K562 (cell line): Measurements from ENCODE around the gene RIT1. TPM values are rescaled to one million over a fixed set of nuclear protein-coding genes. Genes with fewer than 3 reads are reported as not detected.

Experiments used
- ATAC-seq: fragments of 200-7000 bp; cut with Tn5 transposase; 3 replicates; pipeline ENCODE4 v1.9.1; 2020; ENCODE audit warnings: moderate library complexity
- BruUV-seq: library from RNA; stranded (reverse); fragments of 400-500 nt; replicated peaks from 2 replicates; lab custom pipeline; 2021; lab: Mats Ljungman, UMichigan
- CTCF ChIA-PET: fragments of 300-600 bp; formaldehyde crosslinking; extraction: SDS; loops from one replicate; lab custom pipeline; 2021; ENCODE audit warnings: low intra/inter-chr PET ratio; lab: Yijun Ruan, JAX
- POLR2A ChIA-PET: fragments of 300-600, 350-650 bp; sonication (Branson Sonifier 250); formaldehyde crosslinking; extraction: SDS; loops from one replicate; lab custom pipeline; 2021; ENCODE audit warnings: antibody characterized with exemption, inconsistent platforms; lab: Yijun Ruan, JAX
- DNase-seq, 4 experiments: peaks; one replicate each; pipeline versions ENCODE4 v3.0.0 to v3.0.0-alpha.2; 2011 to 2018; ENCODE audit warnings: low spot score in 3 of 4, mixed read lengths in 3 of 4; ENCODE audit errors: extremely low read depth in 1 of 4
- FAIRE-seq: peaks from 2 replicates; lab custom pipeline; 2011; peaks lifted over from hg19 to GRCh38; lab: Jason Lieb, UNC
- H2AFZ ChIP-seq: 2 replicates; pipeline ENCODE4 v1.6.0; 2011; ENCODE audit warnings: low read depth, low read length, control low read depth, inconsistent platforms
- H3K27ac ChIP-seq: fragments of 200-600 bp; 3 replicates; pipeline ENCODE4 v1.8.0; 2011; ENCODE audit warnings: low read depth, mild to moderate bottlenecking, control low read depth, inconsistent platforms, low read length, moderate library complexity, mixed read lengths; ENCODE audit errors: extremely low read depth
- H3K27me3 ChIP-seq, 2 experiments: fragments of 300-600 bp in 1 of 2; 2 replicates in 1 of 2; 3 replicates in 1 of 2; pipeline versions ENCODE4 v1.6.0 to v1.8.0; 2011; ENCODE audit warnings: inconsistent platforms in 2 of 2, low read length in 2 of 2, mild to moderate bottlenecking in 1 of 2, mixed read lengths in 1 of 2, moderate library complexity in 1 of 2; ENCODE audit not compliant: control insufficient read depth in 2 of 2, insufficient read depth in 2 of 2
- H3K36me3 ChIP-seq: fragments of 300-600 bp; 3 replicates; pipeline ENCODE4 v1.8.0; 2011; ENCODE audit warnings: mild to moderate bottlenecking, low read length, inconsistent platforms; ENCODE audit not compliant: control insufficient read depth, insufficient read depth
- H3K4me1 ChIP-seq, 2 experiments: fragments of 200-600 bp in 1 of 2; replicated peaks in 1 of 2; 2 replicates in 1 of 2; 3 replicates in 1 of 2; pipeline versions ENCODE4 v1.5.1 to v1.8.0; 2011; ENCODE audit warnings: inconsistent platforms in 2 of 2, low read length in 2 of 2, mild to moderate bottlenecking in 1 of 2, mixed read lengths in 1 of 2, moderate library complexity in 1 of 2; ENCODE audit not compliant: control insufficient read depth in 2 of 2, insufficient read depth in 2 of 2
- H3K4me2 ChIP-seq: 2 replicates; pipeline ENCODE4 v1.6.1; 2011; ENCODE audit warnings: low read length, control low read depth, inconsistent platforms, mixed read lengths; ENCODE audit not compliant: insufficient read depth
- H3K4me3 ChIP-seq: fragments of 200-600 bp; sonication (generic), shearing (Covaris generic); 2 replicates; pipeline ENCODE4 v1.5.1; 2016; ENCODE audit warnings: control low read depth, inconsistent platforms
- H3K79me2 ChIP-seq: fragments of 200-600 bp; 3 replicates; pipeline ENCODE4 v1.8.0; 2011; ENCODE audit warnings: low read length, inconsistent platforms; ENCODE audit not compliant: control insufficient read depth, insufficient read depth
- H3K9ac ChIP-seq, 2 experiments: 2 replicates each; pipeline versions ENCODE4 v1.6.0 to v1.6.1; 2011; ENCODE audit warnings: low read depth in 2 of 2, low read length in 2 of 2, control low read depth in 1 of 2, inconsistent platforms in 1 of 2, mild to moderate bottlenecking in 1 of 2, mixed read lengths in 1 of 2; ENCODE audit not compliant: insufficient read depth in 1 of 2
- H3K9me1 ChIP-seq: one replicate; pipeline ENCODE4 v1.6.0; 2011; ENCODE audit warnings: inconsistent platforms, mild to moderate bottlenecking, low read length, moderate library complexity; ENCODE audit not compliant: control insufficient read depth, insufficient read depth
- H3K9me3 ChIP-seq: replicated peaks from 2 replicates; pipeline ENCODE4 v1.5.1; 2011; ENCODE audit warnings: low read depth, low read length, inconsistent platforms; ENCODE audit not compliant: control insufficient read depth, insufficient read depth
- H4K20me1 ChIP-seq: replicated peaks from 2 replicates; pipeline ENCODE4 v1.6.1; 2011; ENCODE audit warnings: low read length, inconsistent platforms, mixed read lengths; ENCODE audit not compliant: control insufficient read depth, insufficient read depth
- ARHGAP35 ChIP-seq: fragments of 450-650 bp; IDR thresholded peaks from 2 replicates; pipeline ENCODE4 v1.6.1; 2018; ENCODE audit not compliant: partially characterized antibody
- HDAC1 ChIP-seq, 2 experiments: fragments of 450-650 bp; IDR thresholded peaks; 2 replicates each; pipeline ENCODE4 v1.6.1; 2016 to 2017; ENCODE audit warnings: inconsistent platforms in 1 of 2, mild to moderate bottlenecking in 1 of 2, moderate library complexity in 1 of 2
- KLF10 ChIP-seq: fragments of 250-450 bp; sonication (Bioruptor Pico); IDR thresholded peaks from 2 replicates; pipeline ENCODE4 v1.6.1; 2021; ENCODE audit warnings: matching md5 sums
- KLF16 ChIP-seq: IDR thresholded peaks from 2 replicates; pipeline ENCODE4 v1.6.1; 2016; ENCODE audit warnings: antibody characterized with exemption
- MYBL2 ChIP-seq, 2 experiments: fragments of 450-650 bp in 1 of 2; sonication (generic) in 1 of 2; formaldehyde crosslinking in 1 of 2; IDR thresholded peaks; 2 replicates each; pipeline versions ENCODE4 v1.6.1 to v1.8.1; 2017 to 2022; ENCODE audit warnings: borderline replicate concordance in 1 of 2, inconsistent platforms in 1 of 2, low read depth in 1 of 2, mild to moderate bottlenecking in 1 of 2, missing genetic modification reagents in 1 of 2, moderate library complexity in 1 of 2
- NELFE ChIP-seq: IDR thresholded peaks from 2 replicates; pipeline ENCODE4 v1.6.1; 2011; ENCODE audit warnings: mild to moderate bottlenecking; ENCODE audit not compliant: insufficient read depth, insufficient read length
- NRF1 ChIP-seq, 2 experiments: fragments of 450-650 bp; IDR thresholded peaks in 1 of 2; conservative IDR thresholded peaks in 1 of 2; 2 replicates each; pipeline ENCODE4 v1.6.1; 2014; ENCODE audit warnings: mild to moderate bottlenecking in 2 of 2
- SOX6 ChIP-seq: fragments of 450-650 bp; IDR thresholded peaks from 2 replicates; pipeline ENCODE4 v1.6.1; 2014; ENCODE audit warnings: mild to moderate bottlenecking
- TEAD2 ChIP-seq: fragments of 450-650 bp; IDR thresholded peaks from 2 replicates; pipeline ENCODE4 v1.6.1; 2016; ENCODE audit warnings: missing genetic modification characterization, control low read depth, missing compliant biosample characterization
- THRAP3 ChIP-seq: fragments of 450-650 bp; IDR thresholded peaks from 2 replicates; pipeline ENCODE4 v1.6.1; 2016; ENCODE audit warnings: mild to moderate bottlenecking, inconsistent platforms, borderline replicate concordance
- THRB ChIP-seq: fragments of 450-650 bp; formaldehyde crosslinking; conservative IDR thresholded peaks from 2 replicates; pipeline ENCODE4 v1.4.0; 2022; ENCODE audit warnings: mild to moderate bottlenecking, missing genetic modification characterization
- ZFP36 ChIP-seq: fragments of 150-350 bp; IDR thresholded peaks from 2 replicates; pipeline ENCODE4 v1.6.1; 2018; ENCODE audit warnings: low read length, low read depth; ENCODE audit not compliant: partially characterized antibody
- ZNF431 ChIP-seq: sonication (generic); formaldehyde crosslinking; IDR thresholded peaks from 2 replicates; pipeline ENCODE4 v1.8.0; 2022; ENCODE audit warnings: mild to moderate bottlenecking, missing genetic modification reagents
- ZNF445 ChIP-seq: fragments of 250-450 bp; sonication (Bioruptor Pico); IDR thresholded peaks from 2 replicates; pipeline ENCODE4 v1.4.0; 2020; ENCODE audit warnings: low read depth, mild to moderate bottlenecking, moderate library complexity
- WGBS: fragments of 100-300 bp; shearing (Covaris generic); methylation state at CpG from one replicate; pipeline ENCODE4 v1.1.6; 2016; ENCODE audit warnings: low coverage, mixed read lengths; ENCODE audit not compliant: insufficient coverage; ENCODE audit errors: missing lambda C conversion rate; 5-methylcytosine and 5-hydroxymethylcytosine counted together
- in situ Hi-C: fragments of 300-500 bp; cut with MboI; formaldehyde crosslinking; loops from 4 replicates; pipeline ENCODE4 v1.15.0; 2018; ENCODE audit warnings: inconsistent platforms, mixed read lengths
- intact Hi-C: fragments of 100-400 bp; cut with micrococcal nuclease; formaldehyde crosslinking; loops from 2 replicates; pipeline ENCODE4 v1.14.2; 2022
- polyA plus RNA-seq, 8 experiments: library from polyadenylated mRNA; depleted of rRNA in 4 of 8; stranded (reverse) in 5 of 8; unstranded in 3 of 8; fragments of >200 nt; fragmentation: Nextera tagmentation in 2 of 8; fragmentation: Illumina TruSeq in 1 of 8; extraction: Ambion mirVana in 2 of 8; extraction: Trizol in 1 of 8; gene quantifications; 2 replicates each; pipeline versions ENCODE4 v1.2.1 to v1.2.3, GENCODE V29; 2011 to 2014; ENCODE audit warnings: inconsistent platforms in 1 of 8, missing spikeins in 1 of 8
- total RNA-seq, 7 experiments: library from RNA; depleted of rRNA in 6 of 7; stranded (reverse); fragments of >200 nt in 6 of 7; fragmentation: Illumina TruSeq in 2 of 7; extraction: Trizol in 2 of 7; gene quantifications; 2 replicates each; pipeline versions ENCODE4 v1.2.1 to v1.2.3, GENCODE V29; 2011 to 2021; ENCODE audit warnings: low replicate concordance in 1 of 7
- TF ChIP-seq, protein P1 (sequence below): fragments of 450-650 bp; formaldehyde crosslinking; IDR thresholded peaks from 2 replicates; pipeline ENCODE4 v1.4.0; 2020; ENCODE audit warnings: mild to moderate bottlenecking, moderate library complexity
- TF ChIP-seq, protein P2 (sequence below): fragments of 450-650 bp; formaldehyde crosslinking; IDR thresholded peaks from 2 replicates; pipeline ENCODE4 v1.4.0; 2020; ENCODE audit warnings: mild to moderate bottlenecking, mixed read lengths

Gene RIT1
- total and polyA plus RNA-seq, 9 of the 15 experiments (the other 6 are each of a cell fraction or from before 2014, with no cell fraction given), result 13.5 to 57.6 (median 22.9) TPM

GRCh38 chr1:155934097-155934935 lies 23.2 kb upstream of the RIT1 start, which contains the start of gene KHDC4:
Gene KHDC4, minus strand, starts transcription at chr1:155934413. Its CDS starts 40 bp downstream, at chr1:155934373.
- peaks cover 12 to 13% of the 10 kb centered on the region in 2 experiments; a peak in 4 of 5 replicates for H3K4me1 ChIP-seq
- H2AFZ ChIP-seq, result peak within 1 kb of the TSS; percentile 92
- no peaks in the 10 kb centered on the region for H3K27me3 ChIP-seq
- under 1% methylated on average over 50 of the region's 50 CpGs for WGBS
- no peaks in the 10 kb centered on the region for H3K9me3 ChIP-seq
- ATAC-seq (peak; percentile 92), FAIRE-seq (peak; percentile 99), DNase-seq (peak; percentile 87 to 99 (median 92))
- peak within 1 kb of the TSS; percentile 98 for H3K9ac ChIP-seq
- H3K9me1 ChIP-seq, result no peaks in the 10 kb centered on the region
- peaks cover 44% of the 10 kb centered on the region for H3K36me3 ChIP-seq
- H3K79me2 ChIP-seq, result peaks cover 53% of the 10 kb centered on the region
- H3K27ac ChIP-seq, result peak within 1 kb of the TSS; percentile 94
- no TSS peak for BruUV-seq
- intact Hi-C loops, result loop anchor here (10.0 kb wide), 1 partner anchor 190 kb away; no protein-coding TSS in a partner anchor
- peak within 1 kb of the TSS; percentile 88 for H3K4me2 ChIP-seq
- in situ Hi-C loops, result loop anchor here (5.0 kb wide), 1 partner anchor 133 kb away; no protein-coding TSS in a partner anchor
- peak within 1 kb of the TSS; percentile 81 for H3K4me3 ChIP-seq
- POLR2A ChIA-PET, result interaction anchor here (0.7 to 6.3 kb wide), 35 partner anchors 9 to 280 kb away, joined by 3 to 100 read pairs (median 4); partner anchors contain the start of genes GON4L, LAMTOR2, RAB25 and SYT11
- CTCF ChIA-PET, result interaction anchor here (1.7 kb wide), 1 partner anchor 55 kb away, joined by 5 read pairs; no protein-coding TSS in a partner anchor
- 0 out of 2 replicates have a peak, but pooled peaks cover 5% of the 10 kb centered on the region for H4K20me1 ChIP-seq
- no peak for TF ChIP-seq ZNF431 (CRISPR knock-in tag)
- peak; percentile 65 for TF ChIP-seq MYBL2 (IDR thresholded peaks at IDR 0.05; ENCODE audit: low read depth)
- no peak for TF ChIP-seq MYBL2 (CRISPR knock-in tag; IDR thresholded peaks at IDR 0.05; ENCODE audit: borderline replicate concordance)
- TF ChIP-seq TEAD2 (tag), result no peak
- no peak for TF ChIP-seq NELFE
- peak; percentile 70 for TF ChIP-seq SOX6
- TF ChIP-seq ARHGAP35, result no peak
- TF ChIP-seq NRF1 (conservative IDR thresholded peaks at IDR 0.05 in 1 of 2, IDR thresholded peaks at IDR 0.05 in 1 of 2), result peak; percentile 49 to 61; a peak in 3 of 4 replicates
- peak; percentile 13 for TF ChIP-seq ZFP36
- no peak for TF ChIP-seq ZNF445
- no peak for TF ChIP-seq KLF16
- peak in 1 of 2 experiments; percentile 91; a peak in 2 of 4 replicates for TF ChIP-seq HDAC1 (IDR thresholded peaks at IDR 0.05)
- 0 out of 2 replicates have a peak, but pooled peaks have one; percentile 51 for TF ChIP-seq THRB (CRISPR knock-in tag)
- no peak for TF ChIP-seq KLF10 (CRISPR knock-in tag)
- TF ChIP-seq, protein P1, sequence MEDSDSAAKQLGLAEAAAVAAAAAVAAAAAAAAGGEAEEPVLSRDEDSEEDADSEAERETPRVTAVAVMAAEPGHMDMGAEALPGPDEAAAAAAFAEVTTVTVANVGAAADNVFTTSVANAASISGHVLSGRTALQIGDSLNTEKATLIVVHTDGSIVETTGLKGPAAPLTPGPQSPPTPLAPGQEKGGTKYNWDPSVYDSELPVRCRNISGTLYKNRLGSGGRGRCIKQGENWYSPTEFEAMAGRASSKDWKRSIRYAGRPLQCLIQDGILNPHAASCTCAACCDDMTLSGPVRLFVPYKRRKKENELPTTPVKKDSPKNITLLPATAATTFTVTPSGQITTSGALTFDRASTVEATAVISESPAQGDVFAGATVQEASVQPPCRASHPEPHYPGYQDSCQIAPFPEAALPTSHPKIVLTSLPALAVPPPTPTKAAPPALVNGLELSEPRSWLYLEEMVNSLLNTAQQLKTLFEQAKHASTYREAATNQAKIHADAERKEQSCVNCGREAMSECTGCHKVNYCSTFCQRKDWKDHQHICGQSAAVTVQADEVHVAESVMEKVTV (CRISPR knock-in tag), result peak; percentile 16; the same call in 1 of the 2 replicates
- TF ChIP-seq, protein P2, sequence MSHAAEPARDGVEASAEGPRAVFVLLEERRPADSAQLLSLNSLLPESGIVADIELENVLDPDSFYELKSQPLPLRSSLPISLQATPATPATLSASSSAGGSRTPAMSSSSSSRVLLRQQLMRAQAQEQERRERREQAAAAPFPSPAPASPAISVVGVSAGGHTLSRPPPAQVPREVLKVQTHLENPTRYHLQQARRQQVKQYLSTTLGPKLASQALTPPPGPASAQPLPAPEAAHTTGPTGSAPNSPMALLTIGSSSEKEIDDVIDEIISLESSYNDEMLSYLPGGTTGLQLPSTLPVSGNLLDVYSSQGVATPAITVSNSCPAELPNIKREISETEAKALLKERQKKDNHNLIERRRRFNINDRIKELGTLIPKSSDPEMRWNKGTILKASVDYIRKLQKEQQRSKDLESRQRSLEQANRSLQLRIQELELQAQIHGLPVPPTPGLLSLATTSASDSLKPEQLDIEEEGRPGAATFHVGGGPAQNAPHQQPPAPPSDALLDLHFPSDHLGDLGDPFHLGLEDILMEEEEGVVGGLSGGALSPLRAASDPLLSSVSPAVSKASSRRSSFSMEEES (CRISPR knock-in tag), result no peak
- TF ChIP-seq THRAP3, result 0 out of 2 replicates have a peak, but pooled peaks have one; percentile 24
